A549 (cell line): ENCODE data around the gene SDHB.

ENCODE experiments used
- BCL3 ChIP-seq: fragments of >200 bp; sonication (Bioruptor Twin); formaldehyde crosslinking; IDR thresholded peaks from 3 replicates; pipeline ENCODE4 v1.6.1; 2016
- CTCF ChIP-seq: fragments of >200 bp; sonication (Bioruptor Twin); formaldehyde crosslinking; IDR thresholded peaks from 3 replicates; pipeline ENCODE4 v1.5.1; 2016
- ELK1 ChIP-seq: fragments of 150-350 bp; IDR thresholded peaks from 2 replicates; pipeline ENCODE4 v1.6.1; 2014; ENCODE audit warnings: low read depth, mild to moderate bottlenecking, low read length
- EP300 ChIP-seq, 2 experiments: fragments of >200 bp; sonication (Bioruptor Twin); formaldehyde crosslinking; IDR thresholded peaks; 2 replicates in 1 of 2; 3 replicates in 1 of 2; pipeline ENCODE4 v1.6.1; 2016 to 2017
- HES2 ChIP-seq: fragments of >200 bp; sonication (Bioruptor Twin); formaldehyde crosslinking; IDR thresholded peaks from 2 replicates; pipeline ENCODE4 v1.6.1; 2016
- MAFK ChIP-seq: fragments of 450-650 bp; IDR thresholded peaks from 2 replicates; pipeline ENCODE4 v1.6.1; 2014; ENCODE audit not compliant: partially characterized antibody
- MAX ChIP-seq: IDR thresholded peaks from 2 replicates; pipeline ENCODE4 v1.6.1; 2012
- POLR2A ChIP-seq: IDR thresholded peaks from 2 replicates; pipeline ENCODE4 v1.6.1; 2012; ENCODE audit warnings: mild to moderate bottlenecking, low read length
- REST ChIP-seq: fragments of 200-600 bp; sonication (generic); IDR thresholded peaks from 2 replicates; pipeline ENCODE4 v1.6.1; 2016; ENCODE audit warnings: antibody characterized with exemption, mild to moderate bottlenecking, moderate library complexity
- RFX5 ChIP-seq: fragments of 450-650 bp; IDR thresholded peaks from 2 replicates; pipeline ENCODE4 v1.7.1; 2014; ENCODE audit warnings: antibody characterized with exemption, mild to moderate bottlenecking, moderate library complexity
- RNF2 ChIP-seq: fragments of 200-600 bp; sonication (generic); IDR thresholded peaks from 2 replicates; pipeline ENCODE4 v1.6.1; 2016; ENCODE audit warnings: low read depth, mild to moderate bottlenecking, antibody characterized with exemption, moderate library complexity, borderline replicate concordance
- TP53 ChIP-seq: fragments of 250-450 bp; sonication (Bioruptor Pico); IDR thresholded peaks from 2 replicates; pipeline ENCODE4 v1.5.0; 2021; ENCODE audit warnings: mild to moderate bottlenecking, moderate library complexity
- ZFP36 ChIP-seq: fragments of 450-650 bp; IDR thresholded peaks from 2 replicates; pipeline ENCODE4 v1.6.1; 2014; ENCODE audit warnings: borderline replicate concordance; ENCODE audit not compliant: partially characterized antibody

- TF ChIP-seq CTCF (no peak), MAX (no peak), RNF2 (no peak), MAFK (no peak), POLR2A (no peak), ELK1 (no peak), TP53 (CRISPR knock-in tag) (no peak), ZFP36 (no peak), BCL3 (no peak), HES2 (no peak), REST (no peak), EP300 (IDR thresholded peaks at IDR 0.05) (no peak), RFX5 (no peak)
These were observed 72.5 kb downstream of the SDHB start for GRCh38 chr1:16981269-16981849.
